BLaER1 treated with 17β-estradiol and CSF1 and Interleukin-3, amounts not matched to agents 10 nM and 100 nM (cell line): Measurements from ENCODE around the gene TM9SF2.
"Not testable (repeated sequence)": the region's sequence is repeated elsewhere in the genome, so short reads cannot be mapped to it uniquely, and the experiment has no call there.

Experiments used
- H3K27ac ChIP-seq, 11 experiments: shearing (Covaris generic); formaldehyde crosslinking; 2 replicates each; pipeline ENCODE4 v1.8.1; 2022
- H3K27me3 ChIP-seq, 11 experiments: shearing (Covaris generic); formaldehyde crosslinking; 2 replicates each; pipeline ENCODE4 v1.8.1; 2022
- H3K36me3 ChIP-seq, 11 experiments: shearing (Covaris generic); formaldehyde crosslinking; 2 replicates each; pipeline ENCODE4 v1.8.1; 2022
- H3K4me1 ChIP-seq, 10 experiments: shearing (Covaris generic); formaldehyde crosslinking; 2 replicates each; pipeline ENCODE4 v1.8.1; 2022
- H3K4me2 ChIP-seq, 11 experiments: shearing (Covaris generic); formaldehyde crosslinking; 2 replicates each; pipeline ENCODE4 v1.8.1; 2022
- H3K4me3 ChIP-seq, 10 experiments: shearing (Covaris generic); formaldehyde crosslinking; 2 replicates each; pipeline ENCODE4 v1.8.1; 2022
- H3K9ac ChIP-seq, 11 experiments: shearing (Covaris generic); formaldehyde crosslinking; 2 replicates each; pipeline ENCODE4 v1.8.1; 2022
- H3K9me3 ChIP-seq, 11 experiments: shearing (Covaris generic); formaldehyde crosslinking; replicated peaks in 1 of 11; 2 replicates each; pipeline ENCODE4 v1.8.1; 2022
- H4K20me1 ChIP-seq, 11 experiments: shearing (Covaris generic); formaldehyde crosslinking; 2 replicates each; pipeline ENCODE4 v1.8.1; 2022
- Cebpa-rat ChIP-seq, 11 experiments: shearing (Covaris generic); IDR thresholded peaks; 2 replicates each; pipeline ENCODE4 v1.8.1; 2022

TM9SF2 gene

GRCh38 chr13:99501184-99501847, at the start of gene TM9SF2:
TM9SF2 (plus strand) TSS chr13:99501472; CDS start chr13:99501607, 135 bp downstream.
- H3K9ac ChIP-seq, result peak within 1 kb of the TSS; percentile 85 to 97 (median 92)
- TF ChIP-seq Cebpa-rat (IDR thresholded peaks at IDR 0.05), result no peak
- peak within 1 kb of the TSS; percentile 85 to 99 (median 96) for H3K4me2 ChIP-seq
- H3K4me3 ChIP-seq, result peak within 1 kb of the TSS; percentile 81 to 97 (median 92)
- no peaks in the 10 kb centered on the region for H3K36me3 ChIP-seq
- no peaks in the 10 kb centered on the region for H3K27me3 ChIP-seq
- peaks cover 63 to 80% (median 74%) of the 10 kb centered on the region in 10 experiments for H3K4me1 ChIP-seq
- H3K27ac ChIP-seq, result peak within 1 kb of the TSS; percentile 82 to 95 (median 90)
- peaks cover 0 to 4% (median 0%) of the 10 kb centered on the region in 11 experiments; a peak in 4 of 22 replicates for H3K9me3 ChIP-seq
- H4K20me1 ChIP-seq, result peaks cover 12 to 42% (median 36%) of the 10 kb centered on the region in 11 experiments; a peak in 18 of 22 replicates

- Histone ChIP-seq H4K20me1 (no peaks in the 10 kb centered on the region), H3K9ac (no peak overlapping the region), H3K4me2 (no peak overlapping the region), H3K27me3 (no peaks in the 10 kb centered on the region), H3K36me3 (peaks cover 0 to 3% (median 0%) of the 10 kb centered on the region in 11 experiments; a peak in 1 of 22 replicates), H3K9me3 (peaks cover 16 to 43% (median 36%) of the 10 kb centered on the region in 11 experiments), H3K4me1 (peaks cover 0 to 33% (median 18%) of the 10 kb centered on the region in 10 experiments; a peak in 16 of 20 replicates), H3K27ac (no peak overlapping the region), H3K4me3 (no peak overlapping the region)
- TF ChIP-seq Cebpa-rat (IDR thresholded peaks at IDR 0.05), result no peak
These were observed 46.6 kb upstream of the TM9SF2 start for GRCh38 chr13:99454518-99455183.

- Histone ChIP-seq H3K9me3 (peaks cover 10 to 19% (median 15%) of the 10 kb centered on the region in 11 experiments), H4K20me1 (no peaks in the 10 kb centered on the region), H3K4me3 (no peak overlapping the region), H3K4me2 (peak overlapping the region in 1 of 11 experiments; percentile 8; a peak in 2 of 22 replicates), H3K27me3 (no peaks in the 10 kb centered on the region), H3K27ac (no peak overlapping the region), H3K9ac (no peak overlapping the region), H3K4me1 (peaks cover 3 to 18% (median 9%) of the 10 kb centered on the region in 10 experiments), H3K36me3 (peaks cover 0 to 3% (median 0%) of the 10 kb centered on the region in 11 experiments; a peak in 1 of 22 replicates)
- TF ChIP-seq Cebpa-rat (IDR thresholded peaks at IDR 0.05), result no peak
These were observed 42.0 kb upstream of the TM9SF2 start for GRCh38 chr13:99459099-99459850.

- not testable (repeated sequence) for H3K36me3 ChIP-seq, H3K9ac ChIP-seq, H4K20me1 ChIP-seq, H3K4me3 ChIP-seq, H3K27ac ChIP-seq, H3K27me3 ChIP-seq, H3K9me3 ChIP-seq
- Histone ChIP-seq H3K4me2 (peak overlapping the region in 4 of 11 experiments; percentile 1 to 39 (median 18); a peak in 4 of 22 replicates), H3K4me1 (peaks cover 16 to 31% (median 23%) of the 10 kb centered on the region in 10 experiments)
These were observed 40.5 kb upstream of the TM9SF2 start for GRCh38 chr13:99460802-99461201.

GRCh38 chr13:99463646-99464397, 37.5 kb upstream of the TM9SF2 start:
- Histone ChIP-seq H3K4me1 (peaks cover 16 to 32% (median 20%) of the 10 kb centered on the region in 10 experiments), H3K9me3 (0 out of 22 replicates have a peak, but pooled peaks cover 0 to 4% (median 0%) of the 10 kb centered on the region in 11 experiments), H3K9ac (peak overlapping the region in 3 of 11 experiments; percentile 3 to 44 (median 43); a peak in 5 of 22 replicates), H3K4me3 (no peak overlapping the region), H3K27me3 (no peaks in the 10 kb centered on the region), H3K36me3 (no peaks in the 10 kb centered on the region), H3K27ac (peak overlapping the region in 8 of 11 experiments; percentile 13 to 64 (median 38); a peak in 11 of 22 replicates), H4K20me1 (no peaks in the 10 kb centered on the region), H3K4me2 (peak overlapping the region; percentile 47 to 83 (median 61); a peak in 21 of 22 replicates)
- TF ChIP-seq Cebpa-rat (IDR thresholded peaks at IDR 0.05), result no peak

- H3K4me1 ChIP-seq, result peaks cover 15 to 39% (median 20%) of the 10 kb centered on the region in 10 experiments
- no peaks in the 10 kb centered on the region for H4K20me1 ChIP-seq
- peak overlapping the region; percentile 47 to 83 (median 61) for H3K4me2 ChIP-seq
- no peak for TF ChIP-seq Cebpa-rat (IDR thresholded peaks at IDR 0.05)
- peak overlapping the region in 5 of 11 experiments; percentile 2 to 44 (median 20); a peak in 7 of 22 replicates for H3K9ac ChIP-seq
- 0 out of 22 replicates have a peak, but pooled peaks cover 0 to 4% (median 0%) of the 10 kb centered on the region in 11 experiments for H3K9me3 ChIP-seq
- no peaks in the 10 kb centered on the region for H3K27me3 ChIP-seq
- peak overlapping the region in 8 of 11 experiments; percentile 13 to 64 (median 38); a peak in 14 of 22 replicates for H3K27ac ChIP-seq
- H3K36me3 ChIP-seq, result no peaks in the 10 kb centered on the region
- H3K4me3 ChIP-seq, result peak overlapping the region in 1 of 10 experiments; percentile 23; a peak in 1 of 20 replicates
These were observed 36.8 kb upstream of the TM9SF2 start for GRCh38 chr13:99464441-99464949.

GRCh38 chr13:99465454-99465853, 35.8 kb upstream of the TM9SF2 start:
- peak overlapping the region; percentile 47 to 83 (median 61); a peak in 16 of 22 replicates for H3K4me2 ChIP-seq
- no peaks in the 10 kb centered on the region for H3K27me3 ChIP-seq
- H3K9ac ChIP-seq, result no peak overlapping the region
- TF ChIP-seq Cebpa-rat (IDR thresholded peaks at IDR 0.05), result no peak
- peaks cover 15 to 41% (median 20%) of the 10 kb centered on the region in 10 experiments for H3K4me1 ChIP-seq
- no peaks in the 10 kb centered on the region for H3K36me3 ChIP-seq
- peak overlapping the region in 2 of 11 experiments; percentile 30 to 64; a peak in 5 of 22 replicates for H3K27ac ChIP-seq
- H3K9me3 ChIP-seq, result 0 out of 22 replicates have a peak, but pooled peaks cover 0 to 4% (median 0%) of the 10 kb centered on the region in 11 experiments
- H4K20me1 ChIP-seq, result no peaks in the 10 kb centered on the region
- H3K4me3 ChIP-seq, result no peak overlapping the region

- Histone ChIP-seq H3K27me3 (no peaks in the 10 kb centered on the region), H4K20me1 (no peaks in the 10 kb centered on the region), H3K9ac (no peak overlapping the region), H3K27ac (no peak overlapping the region), H3K9me3 (0 out of 22 replicates have a peak, but pooled peaks cover 0 to 4% (median 0%) of the 10 kb centered on the region in 11 experiments), H3K36me3 (no peaks in the 10 kb centered on the region), H3K4me2 (no peak overlapping the region), H3K4me3 (no peak overlapping the region), H3K4me1 (peaks cover 15 to 51% (median 17%) of the 10 kb centered on the region in 10 experiments)
- TF ChIP-seq Cebpa-rat (IDR thresholded peaks at IDR 0.05), result no peak
These were observed 33.5 kb upstream of the TM9SF2 start for GRCh38 chr13:99467764-99468163.
